Progenitor cell of endocrine pancreas (in vitro differentiated cells): ENCODE measurements around the gene MED20. TPM values are rescaled to one million over a fixed set of nuclear protein-coding genes. Genes with fewer than 3 reads are reported as not detected.
A peak's percentile ranks its signal among the peaks of the same experiment; 100 is the strongest.

ENCODE experiments used
- DNase-seq: peaks from one replicate; pipeline ENCODE4 v3.0.0; 2021; ENCODE audit warnings: low spot score; ENCODE audit not compliant: unreplicated experiment
- H3K27ac Mint-ChIP-seq: 2 replicates; pipeline ENCODE4 v1.8.0; 2021; ENCODE audit warnings: mild to moderate bottlenecking, moderate library complexity, mixed read lengths
- H3K27me3 Mint-ChIP-seq: 2 replicates; pipeline ENCODE4 v1.8.0; 2021; ENCODE audit warnings: mixed read lengths
- H3K36me3 Mint-ChIP-seq: 2 replicates; pipeline ENCODE4 v1.8.0; 2022; ENCODE audit warnings: mixed read lengths; ENCODE audit not compliant: insufficient read depth
- H3K4me1 Mint-ChIP-seq: 2 replicates; pipeline ENCODE4 v1.8.0; 2021; ENCODE audit warnings: low read depth, mixed read lengths
- H3K4me3 Mint-ChIP-seq: 2 replicates; pipeline ENCODE4 v1.8.0; 2021; ENCODE audit warnings: low read depth, mild to moderate bottlenecking, moderate library complexity, mixed read lengths
- H3K9me3 Mint-ChIP-seq: 2 replicates; pipeline ENCODE4 v1.8.0; 2021; ENCODE audit warnings: low read depth, mixed read lengths
- CTCF ChIP-seq: fragments of 200-600 bp; sonication (generic); IDR thresholded peaks from one replicate; pipeline ENCODE4 v1.5.0; 2021; ENCODE audit warnings: antibody characterized with exemption, mild to moderate bottlenecking; ENCODE audit not compliant: unreplicated experiment
- total RNA-seq: library from RNA; stranded (reverse); gene quantifications from 2 replicates; pipeline ENCODE4 v1.2.1, GENCODE V29; 2021

Gene MED20
- total RNA-seq, 1 donor from 2014 or later, result 37.1 TPM

- Mint-ChIP-seq H3K36me3 (peaks cover 9% of the 10 kb centered on the region), H3K4me1 (peaks cover 23% of the 10 kb centered on the region), H3K27me3 (no peaks in the 10 kb centered on the region), H3K4me3 (peak overlapping the region; percentile 98), H3K27ac (peak overlapping the region; percentile 100), H3K9me3 (no peaks in the 10 kb centered on the region)
- no peak for TF ChIP-seq CTCF
- no peak for DNase-seq
These were observed 1.2 kb upstream of the MED20 start for GRCh38 chr6:41922154-41922553.

DNA sequence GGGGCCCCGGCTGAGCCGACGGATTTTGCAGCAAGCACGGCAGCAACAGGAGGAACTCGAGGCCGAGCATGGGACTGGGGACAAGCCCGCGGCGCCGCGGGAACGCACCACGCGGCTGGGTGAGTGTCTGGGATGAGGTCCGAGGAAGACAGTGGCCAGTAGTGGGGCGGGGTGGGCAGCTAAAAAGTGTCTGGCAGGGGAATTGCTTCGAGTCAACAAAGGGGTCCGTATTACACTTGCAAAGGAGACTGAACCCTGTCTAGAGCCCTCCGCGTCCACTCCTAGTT lies 716 bp upstream of the MED20 start:
- TF ChIP-seq CTCF, result no peak
- H3K4me1 Mint-ChIP-seq, result peaks cover 23% of the 10 kb centered on the region
- peak overlapping the region; percentile 100 for H3K27ac Mint-ChIP-seq
- no peaks in the 10 kb centered on the region for H3K9me3 Mint-ChIP-seq
- H3K36me3 Mint-ChIP-seq, result peaks cover 9% of the 10 kb centered on the region
- peak overlapping the region; percentile 98 for H3K4me3 Mint-ChIP-seq
- no peaks in the 10 kb centered on the region for H3K27me3 Mint-ChIP-seq
- no peak for DNase-seq

DNA sequence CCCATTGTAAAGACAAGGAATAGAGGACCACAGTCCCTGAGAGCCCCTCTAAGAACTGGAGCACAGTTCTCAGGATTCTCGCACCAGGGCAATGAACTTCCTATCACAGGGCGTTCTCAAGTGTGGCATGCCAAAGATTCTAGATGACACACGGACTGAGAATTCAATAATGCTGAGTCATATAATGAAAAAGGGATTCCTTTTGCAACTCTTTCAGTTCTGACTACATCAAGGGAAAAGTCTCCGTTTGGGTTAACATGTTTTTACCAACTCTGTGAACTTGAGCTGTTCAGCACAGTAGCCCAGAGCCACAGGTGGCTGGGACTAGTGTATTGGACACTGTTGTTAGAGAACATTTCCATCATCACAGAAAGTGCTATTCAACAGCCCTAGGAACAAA lies 3.4 kb downstream of the MED20 start:
- Mint-ChIP-seq H3K27ac (peak overlapping the region; percentile 56), H3K27me3 (no peaks in the 10 kb centered on the region), H3K4me1 (peaks cover 12% of the 10 kb centered on the region), H3K4me3 (no peak overlapping the region), H3K36me3 (peaks cover 4% of the 10 kb centered on the region), H3K9me3 (no peaks in the 10 kb centered on the region)
- DNase-seq, result no peak
- no peak for TF ChIP-seq CTCF

- no peaks in the 10 kb centered on the region for H3K27me3 Mint-ChIP-seq
- H3K4me1 Mint-ChIP-seq, result peaks cover 2% of the 10 kb centered on the region
- no peak for TF ChIP-seq CTCF
- H3K9me3 Mint-ChIP-seq, result no peaks in the 10 kb centered on the region
- H3K4me3 Mint-ChIP-seq, result no peak overlapping the region
- H3K36me3 Mint-ChIP-seq, result peaks cover 7% of the 10 kb centered on the region
- DNase-seq, result no peak
- peak overlapping the region; percentile 41 for H3K27ac Mint-ChIP-seq
These were observed 5.9 kb downstream of the MED20 start for GRCh38 chr6:41914869-41915530.

- H3K9me3 Mint-ChIP-seq, result no peaks in the 10 kb centered on the region
- no peak for TF ChIP-seq CTCF
- peaks cover 8% of the 10 kb centered on the region for H3K36me3 Mint-ChIP-seq
- peak overlapping the region; percentile 41 for H3K27ac Mint-ChIP-seq
- no peak overlapping the region for H3K4me3 Mint-ChIP-seq
- no peaks in the 10 kb centered on the region for H3K27me3 Mint-ChIP-seq
- DNase-seq, result no peak
- H3K4me1 Mint-ChIP-seq, result no peaks in the 10 kb centered on the region
These were observed 6.6 kb downstream of the MED20 start for GRCh38 chr6:41914343-41914742.
